GM23248 (cell line): ENCODE data around the gene CSPG4.

ENCODE experiments used
- EZH2 ChIP-seq: fragments of 200-600 bp; sonication (generic); IDR thresholded peaks from 2 replicates; pipeline ENCODE4 v1.6.1; 2018; ENCODE audit warnings: antibody characterized with exemption, mild to moderate bottlenecking; ENCODE audit not compliant: insufficient read depth, poor library complexity, severe bottlenecking
- EZH2phosphoT487 ChIP-seq: fragments of 200-600 bp; sonication (generic); IDR thresholded peaks from 2 replicates; pipeline ENCODE4 v1.6.1; 2018; ENCODE audit warnings: antibody characterized with exemption, moderate library complexity, mild to moderate bottlenecking, low read depth; ENCODE audit not compliant: insufficient read depth

DNA sequence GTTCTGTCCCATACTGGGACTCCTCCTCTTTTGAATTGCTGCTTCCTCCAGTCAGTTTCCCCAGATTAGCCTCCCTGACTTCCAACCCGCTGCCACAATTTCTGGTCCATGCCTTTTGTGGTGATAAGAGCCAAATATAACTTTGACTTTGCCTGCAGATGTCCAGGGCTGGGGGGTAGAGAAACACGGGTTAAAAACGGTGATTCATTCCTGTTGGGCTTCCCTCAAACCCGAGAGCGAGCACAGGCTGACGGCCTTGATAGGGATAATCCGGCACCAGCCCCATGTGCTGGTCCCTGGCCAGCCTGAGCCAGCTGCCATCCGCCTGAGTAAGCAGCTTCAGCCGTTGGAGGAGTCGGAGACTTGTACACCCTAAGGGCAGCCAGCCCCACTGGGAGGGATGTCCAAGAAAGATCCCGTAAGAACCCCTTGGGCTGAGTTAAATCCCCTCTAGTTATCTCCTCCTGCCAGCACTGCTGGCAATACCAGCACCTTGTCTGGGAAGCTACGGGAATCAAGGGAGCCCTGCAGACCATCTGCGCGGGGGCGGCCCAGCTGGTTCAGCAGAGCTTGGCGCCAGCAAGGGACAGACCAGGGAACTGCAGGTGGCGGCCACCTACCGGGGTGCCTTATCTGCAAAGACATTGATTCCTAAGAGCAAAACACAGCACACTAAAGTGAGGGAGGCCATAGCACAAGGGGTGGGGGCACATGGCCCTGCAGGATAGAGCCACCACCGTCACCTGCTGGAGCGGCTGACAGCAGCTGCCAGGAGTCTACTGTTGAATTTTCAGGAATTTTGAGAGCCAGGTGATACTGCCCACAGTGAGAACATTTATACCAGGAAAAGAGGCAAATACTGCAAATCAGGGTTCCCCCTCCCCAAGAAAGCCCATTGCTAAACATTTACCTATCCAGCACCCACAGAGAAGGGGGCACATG lies 18.1 kb downstream of the CSPG4 start:
- TF ChIP-seq EZH2 = no peak
- TF ChIP-seq EZH2phosphoT487 = no peak
